Measurements from ENCODE around the gene RPRD1B.

The RPRD1B gene

GRCh38 chr20:38023181-38024001 lies 10.2 kb upstream of the RPRD1B start:
- DNase-seq (ENCODE audit: low read depth): peak; percentile 62
- no peak overlapping the region for H3K4me3 ChIP-seq (ENCODE audit: low read depth, low read length)

DNA sequence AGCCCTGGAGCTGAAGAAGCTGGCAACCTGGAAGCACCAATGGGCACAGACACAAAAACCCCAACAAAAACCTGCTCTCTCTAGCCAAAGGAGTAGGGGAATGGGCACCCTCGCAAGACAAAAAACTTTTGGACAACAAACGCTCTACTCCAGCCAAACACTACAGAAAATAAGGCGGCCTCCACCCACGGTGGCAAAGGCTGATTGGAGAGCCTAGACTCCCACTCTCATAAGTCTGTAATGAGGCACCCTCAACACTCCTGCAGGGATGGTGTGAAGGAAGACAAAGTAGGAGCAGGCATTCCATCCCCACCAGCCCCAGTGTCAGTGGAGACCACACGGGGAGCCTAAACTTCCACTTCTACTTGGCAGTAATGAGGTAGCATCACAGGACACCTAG lies 9.1 kb upstream of the RPRD1B start:
- TF ChIP-seq, protein P1, sequence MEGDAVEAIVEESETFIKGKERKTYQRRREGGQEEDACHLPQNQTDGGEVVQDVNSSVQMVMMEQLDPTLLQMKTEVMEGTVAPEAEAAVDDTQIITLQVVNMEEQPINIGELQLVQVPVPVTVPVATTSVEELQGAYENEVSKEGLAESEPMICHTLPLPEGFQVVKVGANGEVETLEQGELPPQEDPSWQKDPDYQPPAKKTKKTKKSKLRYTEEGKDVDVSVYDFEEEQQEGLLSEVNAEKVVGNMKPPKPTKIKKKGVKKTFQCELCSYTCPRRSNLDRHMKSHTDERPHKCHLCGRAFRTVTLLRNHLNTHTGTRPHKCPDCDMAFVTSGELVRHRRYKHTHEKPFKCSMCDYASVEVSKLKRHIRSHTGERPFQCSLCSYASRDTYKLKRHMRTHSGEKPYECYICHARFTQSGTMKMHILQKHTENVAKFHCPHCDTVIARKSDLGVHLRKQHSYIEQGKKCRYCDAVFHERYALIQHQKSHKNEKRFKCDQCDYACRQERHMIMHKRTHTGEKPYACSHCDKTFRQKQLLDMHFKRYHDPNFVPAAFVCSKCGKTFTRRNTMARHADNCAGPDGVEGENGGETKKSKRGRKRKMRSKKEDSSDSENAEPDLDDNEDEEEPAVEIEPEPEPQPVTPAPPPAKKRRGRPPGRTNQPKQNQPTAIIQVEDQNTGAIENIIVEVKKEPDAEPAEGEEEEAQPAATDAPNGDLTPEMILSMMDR (IDR thresholded peaks at IDR 0.05; ENCODE audit: low read depth, low read length, missing control alignments): no peak
- no peak overlapping the region for H3K4me3 ChIP-seq (ENCODE audit: low read depth, low read length)
- no peak for DNase-seq (ENCODE audit: low read depth)
- in situ Hi-C loops (cut with HindIII; ENCODE audit: low sequenced_read_pairs): no loop called here

More at GRCh38 chr20:38023181-38024001, 10.2 kb upstream of the RPRD1B start:
- TF ChIP-seq, protein P1 (IDR thresholded peaks at IDR 0.05; ENCODE audit: low read depth, low read length, missing control alignments): no peak
- in situ Hi-C loops (cut with HindIII; ENCODE audit: low sequenced_read_pairs): no loop called here

- H3K4me3 ChIP-seq (ENCODE audit: low read depth, low read length): no peak overlapping the region
- in situ Hi-C loops (cut with HindIII; ENCODE audit: low sequenced_read_pairs): loop anchor here (25.0 kb wide), 1 partner anchor 442 kb away; no protein-coding TSS in a partner anchor
- no peak for DNase-seq (ENCODE audit: low read depth)
- TF ChIP-seq, protein P1 (IDR thresholded peaks at IDR 0.05; ENCODE audit: low read depth, low read length, missing control alignments): no peak
Measured at GRCh38 chr20:38029453-38029852, 4.1 kb upstream of the RPRD1B start.

- in situ Hi-C loops (cut with HindIII; ENCODE audit: low sequenced_read_pairs): loop anchor here (25.0 kb wide), 1 partner anchor 445 kb away; no protein-coding TSS in a partner anchor
- no peak overlapping the region for H3K4me3 ChIP-seq (ENCODE audit: low read depth, low read length)
- TF ChIP-seq, protein P1 (IDR thresholded peaks at IDR 0.05; ENCODE audit: low read depth, low read length, missing control alignments): no peak
- no peak for DNase-seq (ENCODE audit: low read depth)
Measured at GRCh38 chr20:38031957-38032356, 1.6 kb upstream of the RPRD1B start.

DNA sequence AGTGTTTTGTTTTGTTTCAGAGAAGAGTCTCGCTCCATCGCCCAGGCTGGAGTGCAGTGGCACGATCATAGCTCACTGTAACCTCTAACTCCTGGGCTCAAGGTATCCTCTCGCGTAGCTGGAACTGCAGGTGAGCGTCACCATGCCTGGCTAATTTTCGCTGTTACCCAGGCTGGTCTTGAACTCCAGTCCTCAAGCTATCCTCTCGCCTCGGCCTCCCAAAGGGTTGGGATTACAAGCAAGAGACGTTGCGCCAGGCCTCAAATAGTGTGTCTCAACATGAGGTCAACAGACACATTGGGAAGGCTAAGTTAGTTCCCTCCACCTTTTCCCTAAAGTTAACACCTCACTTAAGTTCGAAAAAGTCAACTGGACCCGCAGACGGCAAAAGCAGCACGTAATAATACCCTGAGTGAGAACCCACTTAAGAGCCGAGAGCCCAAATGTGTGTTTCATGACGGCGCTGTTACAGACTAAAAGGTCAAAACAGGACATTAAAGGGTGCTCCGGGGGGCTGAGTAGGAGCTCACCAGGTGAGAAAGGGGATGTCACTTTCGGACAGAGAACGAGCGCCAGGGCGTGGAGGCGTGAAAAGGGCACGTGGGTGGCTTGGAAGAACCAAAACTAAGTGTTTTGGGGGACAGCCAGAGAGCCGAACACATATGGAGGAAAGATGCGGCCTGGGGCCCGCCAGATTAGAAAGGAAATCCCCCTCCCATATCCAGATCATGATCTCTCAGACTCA lies 789 bp upstream of the RPRD1B start:
- DNase-seq (ENCODE audit: low read depth): no peak
- TF ChIP-seq, protein P1 (IDR thresholded peaks at IDR 0.05; ENCODE audit: low read depth, low read length, missing control alignments): no peak
- in situ Hi-C loops (cut with HindIII; ENCODE audit: low sequenced_read_pairs): loop anchor here (25.0 kb wide), 1 partner anchor 445 kb away; no protein-coding TSS in a partner anchor
- peak overlapping the region; percentile 83 for H3K4me3 ChIP-seq (ENCODE audit: low read depth, low read length)

DNA sequence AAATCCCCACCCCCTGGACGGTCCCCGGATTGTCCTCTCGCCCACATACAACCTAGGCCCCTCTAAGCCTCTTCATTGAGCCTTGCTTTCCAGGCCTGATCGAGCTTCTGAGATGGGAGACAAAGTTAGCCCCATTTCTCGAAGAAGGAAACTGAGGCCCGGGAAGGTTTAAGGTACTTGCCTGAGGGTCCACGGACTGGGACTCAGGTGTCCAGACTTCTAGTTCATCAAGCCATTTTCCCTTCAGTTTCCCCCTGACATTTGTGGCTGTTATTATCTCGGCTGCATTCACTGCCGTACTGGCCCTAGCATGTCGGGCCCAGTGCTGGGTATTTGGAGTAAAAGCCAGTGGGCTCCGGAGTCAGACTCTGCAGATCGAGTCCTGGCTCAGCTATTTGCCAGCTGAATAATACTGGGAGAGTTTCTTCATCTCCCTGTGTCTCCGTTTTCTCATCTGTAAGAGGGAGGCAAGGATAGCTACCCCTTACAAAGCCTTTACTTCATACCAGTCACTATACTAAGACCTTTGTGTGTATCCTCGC lies 633 bp downstream of the RPRD1B start:
- TF ChIP-seq, protein P1 (IDR thresholded peaks at IDR 0.05; ENCODE audit: low read depth, low read length, missing control alignments): no peak
- in situ Hi-C loops (cut with HindIII; ENCODE audit: low sequenced_read_pairs): loop anchor here (25.0 kb wide), 1 partner anchor 447 kb away; no protein-coding TSS in a partner anchor
- DNase-seq (ENCODE audit: low read depth): no peak

More for the DNA sequence above, 633 bp downstream of the RPRD1B start:
- peak overlapping the region; percentile 83 for H3K4me3 ChIP-seq (ENCODE audit: low read depth, low read length)

Data from astrocyte of the cerebellum (primary cell).